Measurements from ENCODE around the gene GTPBP3. TPM values are rescaled to one million over a fixed set of nuclear protein-coding genes. Genes with fewer than 3 reads are reported as not detected.

GTPBP3 gene
- total and polyA plus RNA-seq, 9 of the 15 experiments (the other 6 are each of a cell fraction or from before 2014, with no cell fraction given) = 4.9 to 124 (median 22.6) TPM

- TF ChIP-seq DEAF1 (CRISPR knock-in tag; IDR thresholded peaks at IDR 0.05) = peak; percentile 61
- no peak for TF ChIP-seq CHD2 (IDR thresholded peaks at IDR 0.05; ENCODE audit: low read depth, low read length)
- no peak for TF ChIP-seq ZZZ3 (IDR thresholded peaks at IDR 0.05)
- TF ChIP-seq BCOR (IDR thresholded peaks at IDR 0.05) = peak; percentile 83
- TF ChIP-seq NCOR1 (IDR thresholded peaks at IDR 0.05) = peak; percentile 14; the same call in 1 of the 2 replicates
- TF ChIP-seq ZNF740 (CRISPR knock-in tag; IDR thresholded peaks at IDR 0.05) = peak; percentile 47; the same call in 1 of the 2 replicates
- TF ChIP-seq ZNF740 (tag; IDR thresholded peaks at IDR 0.05) = no peak
- no peak for TF ChIP-seq ZNF133 (CRISPR knock-in tag; IDR thresholded peaks at IDR 0.05)
- no peak for TF ChIP-seq ESRRB (CRISPR knock-in tag; IDR thresholded peaks at IDR 0.05; ENCODE audit: borderline replicate concordance)
- TF ChIP-seq NEUROD1 (IDR thresholded peaks at IDR 0.05; ENCODE audit: borderline replicate concordance, low read depth, low read length, partially characterized antibody) = no peak
- TF ChIP-seq BRD9 (IDR thresholded peaks at IDR 0.05; ENCODE audit: low read depth, partially characterized antibody) = no peak
- TF ChIP-seq NELFE (IDR thresholded peaks at IDR 0.05; ENCODE audit: insufficient read depth, insufficient read length) = no peak
- no peak for TF ChIP-seq CCAR2 (IDR thresholded peaks at IDR 0.05; ENCODE audit: low read depth, low read length)
- no peak for TF ChIP-seq ARHGAP35 (IDR thresholded peaks at IDR 0.05; ENCODE audit: partially characterized antibody)
- TF ChIP-seq ZBTB40 (IDR thresholded peaks at IDR 0.05) = no peak
- no peak for TF ChIP-seq ZBTB40 (CRISPR knock-in tag; IDR thresholded peaks at IDR 0.05)
- no peak for TF ChIP-seq HDGF (IDR thresholded peaks at IDR 0.05)
- TF ChIP-seq IFI16 (CRISPR knock-in tag; IDR thresholded peaks at IDR 0.05) = no peak
- TF ChIP-seq ELF1 (tag; IDR thresholded peaks at IDR 0.05) = peak; percentile 81
These were observed 8.8 kb downstream of the GTPBP3 start (continued) for GRCh38 chr19:17346109-17346671.
